ENCODE results near the gene TDRD7.

Gene TDRD7, protein sequence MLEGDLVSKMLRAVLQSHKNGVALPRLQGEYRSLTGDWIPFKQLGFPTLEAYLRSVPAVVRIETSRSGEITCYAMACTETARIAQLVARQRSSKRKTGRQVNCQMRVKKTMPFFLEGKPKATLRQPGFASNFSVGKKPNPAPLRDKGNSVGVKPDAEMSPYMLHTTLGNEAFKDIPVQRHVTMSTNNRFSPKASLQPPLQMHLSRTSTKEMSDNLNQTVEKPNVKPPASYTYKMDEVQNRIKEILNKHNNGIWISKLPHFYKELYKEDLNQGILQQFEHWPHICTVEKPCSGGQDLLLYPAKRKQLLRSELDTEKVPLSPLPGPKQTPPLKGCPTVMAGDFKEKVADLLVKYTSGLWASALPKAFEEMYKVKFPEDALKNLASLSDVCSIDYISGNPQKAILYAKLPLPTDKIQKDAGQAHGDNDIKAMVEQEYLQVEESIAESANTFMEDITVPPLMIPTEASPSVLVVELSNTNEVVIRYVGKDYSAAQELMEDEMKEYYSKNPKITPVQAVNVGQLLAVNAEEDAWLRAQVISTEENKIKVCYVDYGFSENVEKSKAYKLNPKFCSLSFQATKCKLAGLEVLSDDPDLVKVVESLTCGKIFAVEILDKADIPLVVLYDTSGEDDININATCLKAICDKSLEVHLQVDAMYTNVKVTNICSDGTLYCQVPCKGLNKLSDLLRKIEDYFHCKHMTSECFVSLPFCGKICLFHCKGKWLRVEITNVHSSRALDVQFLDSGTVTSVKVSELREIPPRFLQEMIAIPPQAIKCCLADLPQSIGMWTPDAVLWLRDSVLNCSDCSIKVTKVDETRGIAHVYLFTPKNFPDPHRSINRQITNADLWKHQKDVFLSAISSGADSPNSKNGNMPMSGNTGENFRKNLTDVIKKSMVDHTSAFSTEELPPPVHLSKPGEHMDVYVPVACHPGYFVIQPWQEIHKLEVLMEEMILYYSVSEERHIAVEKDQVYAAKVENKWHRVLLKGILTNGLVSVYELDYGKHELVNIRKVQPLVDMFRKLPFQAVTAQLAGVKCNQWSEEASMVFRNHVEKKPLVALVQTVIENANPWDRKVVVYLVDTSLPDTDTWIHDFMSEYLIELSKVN

GRCh38 chr9:97411789-97412625 lies at the start of gene TDRD7:
TSS of gene TDRD7 (plus strand) at chr9:97412096. CDS start at chr9:97428466, 16,370 bp downstream.
- in situ Hi-C loops (cut with HindIII; ENCODE audit: low sequenced_read_pairs) = loop anchor here (10.0 kb wide), 1 partner anchor 203 kb away; no protein-coding TSS in a partner anchor

- in situ Hi-C loops (cut with HindIII; ENCODE audit: low sequenced_read_pairs) = no loop called here
Observed at GRCh38 chr9:97362777-97363545, 48.9 kb upstream of the TDRD7 start.

GRCh38 chr9:97363661-97364299 lies 48.1 kb upstream of the TDRD7 start:
- in situ Hi-C loops (cut with HindIII; ENCODE audit: low sequenced_read_pairs) = no loop called here

DNA sequence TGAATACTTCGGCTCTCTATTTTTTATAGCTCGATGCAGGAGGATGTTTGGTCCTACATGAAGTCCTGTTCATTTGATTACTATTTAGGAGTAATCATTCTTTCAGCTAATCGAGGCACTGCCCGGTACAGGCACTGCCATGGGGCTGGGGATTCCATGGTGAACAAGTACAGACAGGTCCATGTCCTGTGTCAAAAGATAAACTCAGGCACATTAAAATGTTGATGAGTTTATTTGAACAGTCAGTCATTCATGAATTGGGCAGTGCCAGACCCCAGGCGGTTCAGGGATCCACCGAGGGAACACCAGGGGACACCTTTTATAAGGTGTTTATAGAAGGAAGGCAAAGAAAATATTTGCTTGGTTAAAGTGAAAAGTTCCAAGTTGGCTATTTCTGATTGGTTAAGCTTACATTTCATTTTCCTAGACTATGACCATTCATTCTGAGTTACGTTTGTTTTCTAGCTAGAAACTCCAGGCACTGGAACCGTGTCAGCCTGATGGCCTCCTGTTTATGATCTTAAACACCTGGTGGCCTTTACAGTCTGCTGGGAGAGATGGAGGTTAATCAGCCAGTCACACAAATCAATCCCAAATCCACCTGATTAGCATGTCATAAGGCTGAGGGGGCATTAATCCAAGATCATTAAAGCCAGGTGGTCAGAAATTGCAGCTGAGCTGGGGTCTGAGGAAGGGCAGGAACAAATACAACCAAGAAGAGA lies 47.0 kb upstream of the TDRD7 start:
- in situ Hi-C loops (cut with HindIII; ENCODE audit: low sequenced_read_pairs) = no loop called here

GRCh38 chr9:97365634-97366033 lies 46.3 kb upstream of the TDRD7 start:
- in situ Hi-C loops (cut with HindIII; ENCODE audit: low sequenced_read_pairs) = no loop called here

DNA sequence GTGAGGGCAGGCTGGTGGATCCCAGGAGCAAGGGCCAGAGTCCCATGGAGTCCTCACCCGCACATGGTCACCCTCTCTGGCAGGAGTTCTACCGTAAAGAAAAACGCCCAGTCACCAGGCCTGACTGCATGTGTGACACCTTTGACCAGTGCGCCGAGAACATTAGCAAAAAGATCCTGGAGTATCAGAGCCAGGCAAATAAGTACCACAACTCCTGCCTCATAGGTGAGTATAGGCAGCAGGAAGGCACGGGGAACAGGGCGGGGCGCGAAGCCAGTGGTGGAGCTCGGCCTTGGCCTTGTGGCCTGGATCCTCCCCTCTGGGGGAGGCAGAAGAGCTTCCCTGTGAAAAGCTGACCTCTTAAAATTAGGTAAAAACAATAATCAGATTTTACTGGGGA lies 45.4 kb upstream of the TDRD7 start:
- in situ Hi-C loops (cut with HindIII; ENCODE audit: low sequenced_read_pairs) = no loop called here

DNA sequence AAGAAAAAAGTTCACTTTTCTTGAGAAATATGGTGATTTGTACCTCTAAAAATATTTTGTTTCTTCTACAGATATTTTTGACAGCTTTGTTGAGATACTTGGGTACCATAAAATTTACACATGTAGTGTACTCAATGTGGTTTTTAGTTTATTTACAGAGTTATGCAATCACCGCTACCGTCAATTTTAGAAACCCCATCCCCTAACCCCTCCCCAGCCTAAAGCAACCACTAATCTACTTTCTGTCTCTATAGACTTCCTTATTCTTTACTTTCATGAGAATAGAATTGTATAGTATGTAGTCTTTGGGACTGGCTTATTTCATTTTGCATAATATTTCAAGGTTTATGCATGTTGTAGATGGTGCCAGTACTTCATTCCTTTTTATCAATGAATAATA lies 45.0 kb upstream of the TDRD7 start:
- in situ Hi-C loops (cut with HindIII; ENCODE audit: low sequenced_read_pairs) = no loop called here

- in situ Hi-C loops (cut with HindIII; ENCODE audit: low sequenced_read_pairs) = no loop called here
Observed at GRCh38 chr9:97367729-97368128, 44.2 kb upstream of the TDRD7 start.

- in situ Hi-C loops (cut with HindIII; ENCODE audit: low sequenced_read_pairs) = no loop called here
Observed at GRCh38 chr9:97368964-97369363, 42.9 kb upstream of the TDRD7 start.

GRCh38 chr9:97372580-97372979 lies 39.3 kb upstream of the TDRD7 start:
- in situ Hi-C loops (cut with HindIII; ENCODE audit: low sequenced_read_pairs) = no loop called here

DNA sequence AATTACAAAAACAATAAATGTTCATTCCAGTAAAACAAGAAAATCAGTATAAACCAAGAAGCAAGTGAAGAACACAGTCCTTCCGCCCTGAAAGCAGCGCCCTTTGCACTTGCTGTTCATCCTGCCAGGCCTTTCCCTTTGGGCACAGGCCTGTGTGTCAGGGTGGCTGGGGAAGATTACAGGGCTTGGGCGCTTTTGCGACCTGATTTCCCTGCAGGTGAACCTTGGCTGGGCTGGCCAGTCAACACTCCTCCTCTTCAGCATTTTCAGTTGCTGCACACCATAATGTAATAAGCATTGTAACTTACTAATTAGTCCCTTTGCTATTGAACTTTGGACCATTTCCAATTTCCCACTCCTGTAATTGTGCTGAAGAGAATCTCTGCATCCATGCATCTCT lies 38.6 kb upstream of the TDRD7 start:
- in situ Hi-C loops (cut with HindIII; ENCODE audit: low sequenced_read_pairs) = no loop called here

DNA sequence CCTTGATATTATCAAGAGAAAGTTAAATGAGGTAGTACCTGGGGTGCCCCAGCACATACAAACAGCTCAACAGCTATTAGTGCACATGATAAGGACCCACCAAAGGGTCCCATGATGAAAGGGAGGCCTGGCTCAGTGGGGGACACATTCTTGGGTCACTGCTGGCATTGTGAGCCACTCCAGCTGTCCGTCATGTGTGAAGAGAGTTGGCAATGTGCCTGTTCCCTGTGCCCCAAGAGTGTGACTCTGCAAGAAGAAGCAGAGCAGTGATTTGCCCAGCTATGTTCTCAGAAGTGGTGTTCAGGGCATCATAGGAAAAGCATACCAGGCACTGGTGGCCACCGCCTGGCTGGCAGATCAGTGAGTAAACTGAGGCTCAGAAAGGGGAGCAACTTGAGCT lies 37.1 kb upstream of the TDRD7 start:
- in situ Hi-C loops (cut with HindIII; ENCODE audit: low sequenced_read_pairs) = no loop called here

DNA sequence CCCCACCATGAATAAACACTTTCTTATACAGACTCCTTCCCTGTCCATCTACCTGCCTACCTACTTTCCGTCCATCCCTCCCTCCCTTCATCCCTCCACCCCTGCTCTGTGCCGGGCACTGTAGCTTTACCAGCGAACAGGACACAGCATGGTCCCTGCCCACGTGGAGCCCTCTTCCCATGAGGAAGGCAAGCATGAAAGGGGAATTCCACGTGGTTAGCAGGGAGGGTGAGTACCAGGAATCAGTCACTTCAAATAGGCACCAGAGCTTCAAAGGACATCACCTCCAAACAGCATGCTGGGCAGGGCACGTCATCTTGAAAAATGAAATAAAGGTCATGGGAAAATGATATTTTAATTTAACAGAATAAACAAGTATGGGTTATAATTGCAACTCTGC lies 35.0 kb upstream of the TDRD7 start:
- in situ Hi-C loops (cut with HindIII; ENCODE audit: low sequenced_read_pairs) = no loop called here

DNA sequence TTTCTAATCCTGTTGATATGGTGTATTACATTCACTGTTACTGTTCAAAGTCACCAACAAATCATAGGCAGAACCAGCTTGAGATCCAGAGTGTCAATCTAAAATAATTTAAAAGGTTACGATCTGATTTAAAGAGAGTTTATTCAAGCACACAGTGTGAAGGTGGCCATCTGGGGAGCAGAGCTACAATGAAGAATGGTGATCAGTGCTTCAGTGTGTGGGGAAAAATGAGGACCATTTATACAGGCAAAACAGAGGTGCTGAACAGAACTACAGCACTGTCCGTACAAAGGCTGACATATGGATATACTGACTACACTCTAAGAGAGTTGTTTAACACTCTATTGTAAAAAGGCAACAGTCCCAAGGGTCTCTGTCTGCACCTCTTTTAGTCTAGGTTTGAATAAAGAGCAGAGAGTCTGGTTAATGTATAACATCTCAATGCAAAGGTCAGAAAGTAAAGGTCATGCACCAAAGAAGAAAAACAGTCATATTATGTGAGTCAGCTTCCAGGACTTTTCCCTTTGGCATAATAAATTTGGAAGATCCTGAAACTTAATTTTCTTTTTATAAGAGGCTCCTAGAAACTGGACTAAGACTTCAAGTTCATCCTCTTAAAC lies 29.7 kb upstream of the TDRD7 start:
- in situ Hi-C loops (cut with HindIII; ENCODE audit: low sequenced_read_pairs) = no loop called here

DNA sequence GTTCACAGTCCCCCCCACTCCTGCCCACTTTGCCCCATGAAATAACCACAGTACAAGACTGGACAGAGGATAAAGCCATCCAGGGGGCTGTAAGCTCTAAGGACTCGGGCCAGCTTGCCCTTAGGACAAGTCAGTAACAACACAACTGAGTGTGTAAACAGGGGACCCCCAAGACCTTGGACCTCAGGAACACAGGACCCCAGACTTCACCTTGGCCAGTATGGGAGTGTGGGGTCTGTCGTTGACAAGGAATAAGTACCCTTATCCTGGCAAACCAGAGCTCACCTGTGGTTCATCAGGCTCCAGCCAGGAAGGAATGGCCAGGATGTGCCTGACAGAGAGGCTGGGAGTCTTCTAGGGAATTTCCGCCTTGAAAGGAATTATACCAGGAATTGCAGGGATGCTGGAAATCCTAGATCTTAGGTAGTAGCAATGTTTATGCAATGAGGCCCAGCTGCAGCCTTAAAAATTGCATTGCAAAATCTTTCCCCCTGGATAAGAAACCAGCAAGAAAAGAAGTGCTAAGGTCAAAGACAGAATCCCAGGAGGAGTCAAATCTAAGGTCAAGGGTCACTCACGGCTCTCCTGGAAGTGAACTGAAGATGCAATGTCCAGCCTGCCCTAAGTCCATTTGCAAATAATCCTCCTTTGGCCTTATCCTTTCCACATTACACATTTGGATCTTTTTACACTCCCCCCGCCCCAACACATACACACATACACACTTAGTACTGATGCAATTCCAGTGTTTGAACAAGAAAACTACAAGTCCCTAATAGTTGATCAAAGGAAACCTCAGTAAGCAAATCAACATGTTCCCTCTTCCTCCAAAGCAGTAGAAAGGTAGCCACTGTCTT lies 27.3 kb upstream of the TDRD7 start:
- in situ Hi-C loops (cut with HindIII; ENCODE audit: low sequenced_read_pairs) = no loop called here

GRCh38 chr9:97385626-97386264 lies 26.2 kb upstream of the TDRD7 start:
- in situ Hi-C loops (cut with HindIII; ENCODE audit: low sequenced_read_pairs) = no loop called here

DNA sequence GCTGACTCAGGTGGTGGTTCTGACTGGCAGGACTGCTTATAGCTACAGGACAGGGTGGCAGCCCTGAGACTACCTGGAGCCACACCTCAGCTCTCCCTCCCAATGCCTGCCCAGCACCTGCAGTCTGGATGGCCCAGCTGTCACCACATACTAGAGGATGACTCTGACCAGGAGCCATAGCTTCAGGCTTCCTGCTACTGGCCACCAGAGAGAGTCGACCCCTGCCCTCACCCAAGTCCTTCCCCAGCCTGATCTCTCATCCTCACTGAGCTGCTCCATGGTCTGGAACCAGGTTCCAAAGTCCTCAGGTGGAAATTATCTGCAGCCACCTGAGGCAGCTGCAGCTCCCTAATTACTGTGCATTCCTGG lies 25.6 kb upstream of the TDRD7 start:
- in situ Hi-C loops (cut with HindIII; ENCODE audit: low sequenced_read_pairs) = no loop called here

Measured in endothelial cell of hepatic sinusoid (primary cell).